ENCODE results near the gene CTTNBP2. TPM values are rescaled to one million over a fixed set of nuclear protein-coding genes. Genes with fewer than 3 reads are reported as not detected.

Gene CTTNBP2
- total and polyA plus RNA-seq, 2 of the 13 experiments (the other 11 are each of a cell fraction or from before 2014, with no cell fraction given) = not detected

- FAIRE-seq = no peak
These were observed 13.9 kb downstream of the CTTNBP2 start for GRCh38 chr7:117859246-117859812.

More at GRCh38 chr7:117859246-117859812, 13.9 kb downstream of the CTTNBP2 start:
- Histone ChIP-seq H3K36me3 (replicated peaks in 1 of 2; ENCODE audit: control insufficient read depth in 1 of 2, insufficient read depth in 2 of 2, low read length in 2 of 2) (no peaks in the 10 kb centered on the region), H3K9ac (ENCODE audit: insufficient read depth, low read depth, low read length) (no peak overlapping the region), H3K9me3 (ENCODE audit: low read length) (no peaks in the 10 kb centered on the region), H3K27me3 (ENCODE audit: control insufficient read depth in 1 of 2, insufficient read depth in 2 of 2, low read length in 2 of 2) (no peaks in the 10 kb centered on the region), H4K20me1 (ENCODE audit: insufficient read depth, low read length) (no peaks in the 10 kb centered on the region), H3K4me2 (ENCODE audit: low read depth, low read length) (no peak overlapping the region), H2AFZ (ENCODE audit: low read length) (no peak overlapping the region), H3K4me3 (replicated peaks in 1 of 3; ENCODE audit: insufficient read depth in 1 of 3, low read depth in 2 of 3, low read length in 3 of 3) (no peak overlapping the region), H3K79me2 (ENCODE audit: insufficient read depth, low read length) (no peaks in the 10 kb centered on the region), H3K4me1 (ENCODE audit: insufficient read depth, low read length) (peaks cover 14% of the 10 kb centered on the region), H3K27ac (ENCODE audit: extremely low read length, insufficient read depth, low read length) (no peak overlapping the region)
- TF ChIP-seq STAT6 (CRISPR knock-in tag; IDR thresholded peaks at IDR 0.05; ENCODE audit: borderline replicate concordance) = no peak
- peak; percentile 45; the same call in 1 of the 2 replicates for TF ChIP-seq MAFF (IDR thresholded peaks at IDR 0.05; ENCODE audit: low read depth, low read length)
- TF ChIP-seq MAFK (conservative IDR thresholded peaks at IDR 0.05 in 1 of 2, IDR thresholded peaks at IDR 0.05 in 1 of 2; ENCODE audit: low read length in 2 of 2) = peak; percentile 64 to 71
- in situ Hi-C loops (cut with HindIII; ENCODE audit: extremely low pct_ligation_motif_present, low pct_unique_long_range_greater_than_20kb) = no loop called here
- BruUV-seq (replicated peaks) = no TSS peak
- POLR2A ChIA-PET = no interaction called here
- WGBS (ENCODE audit: low lambda C conversion rate) = 51% methylated on average over 4 of the region's 4 CpGs
- intact Hi-C loops (cut with micrococcal nuclease; ENCODE audit: unreplicated experiment) = no loop called here
- CTCF ChIA-PET (ENCODE audit: low intra/inter-chr PET ratio, low total read pairs) = no interaction called here
- DNase-seq (ENCODE audit: low spot score) (no peak), ATAC-seq (no peak)

All from HepG2 (cell line).